IPS-15b (cell line): ENCODE data around the gene RBBP4.

Experiments used
- H3K27me3 ChIP-seq: one replicate; pipeline ENCODE4 v1.6.1; 2013; ENCODE audit warnings: low read length; ENCODE audit not compliant: control insufficient read depth, insufficient read depth
- H3K36me3 ChIP-seq: one replicate; pipeline ENCODE4 v1.6.1; 2013; ENCODE audit warnings: low read length; ENCODE audit not compliant: control insufficient read depth, insufficient read depth
- H3K4me1 ChIP-seq: one replicate; pipeline ENCODE4 v1.6.1; 2013; ENCODE audit warnings: mild to moderate bottlenecking, low read length; ENCODE audit not compliant: control insufficient read depth, insufficient read depth
- H3K4me3 ChIP-seq: one replicate; pipeline ENCODE4 v1.5.1; 2013; ENCODE audit warnings: low read depth, low read length
- H3K9ac ChIP-seq: one replicate; pipeline ENCODE4 v1.6.1; 2013; ENCODE audit warnings: low read depth, mild to moderate bottlenecking, low read length
- H3K9me3 ChIP-seq: one replicate; pipeline ENCODE4 v1.6.1; 2013; ENCODE audit warnings: mild to moderate bottlenecking, low read length; ENCODE audit not compliant: control insufficient read depth, insufficient read depth

RBBP4 gene

GRCh38 chr1:32650752-32651460, at the start of gene RBBP4:
TSS of gene RBBP4 (plus strand) at chr1:32651208. CDS start at chr1:32651307, 99 bp downstream.
- no peaks in the 10 kb centered on the region for H3K9me3 ChIP-seq
- H3K4me1 ChIP-seq, result peaks cover 3% of the 10 kb centered on the region
- peaks cover 6% of the 10 kb centered on the region for H3K36me3 ChIP-seq
- H3K27me3 ChIP-seq, result no peaks in the 10 kb centered on the region
- H3K4me3 ChIP-seq, result peak within 1 kb of the TSS; percentile 95
- H3K9ac ChIP-seq, result peak within 1 kb of the TSS; percentile 100

- Histone ChIP-seq H3K9me3 (no peaks in the 10 kb centered on the region), H3K9ac (no peak overlapping the region), H3K4me1 (no peaks in the 10 kb centered on the region), H3K27me3 (no peaks in the 10 kb centered on the region), H3K36me3 (peaks cover 3% of the 10 kb centered on the region), H3K4me3 (no peak overlapping the region)
Observed at GRCh38 chr1:32605711-32606424, 45.1 kb upstream of the RBBP4 start.

GRCh38 chr1:32606565-32607371, 44.2 kb upstream of the RBBP4 start:
- Histone ChIP-seq H3K4me1 (no peaks in the 10 kb centered on the region), H3K36me3 (peaks cover 3% of the 10 kb centered on the region), H3K9me3 (no peaks in the 10 kb centered on the region), H3K27me3 (no peaks in the 10 kb centered on the region), H3K9ac (no peak overlapping the region), H3K4me3 (no peak overlapping the region)

DNA sequence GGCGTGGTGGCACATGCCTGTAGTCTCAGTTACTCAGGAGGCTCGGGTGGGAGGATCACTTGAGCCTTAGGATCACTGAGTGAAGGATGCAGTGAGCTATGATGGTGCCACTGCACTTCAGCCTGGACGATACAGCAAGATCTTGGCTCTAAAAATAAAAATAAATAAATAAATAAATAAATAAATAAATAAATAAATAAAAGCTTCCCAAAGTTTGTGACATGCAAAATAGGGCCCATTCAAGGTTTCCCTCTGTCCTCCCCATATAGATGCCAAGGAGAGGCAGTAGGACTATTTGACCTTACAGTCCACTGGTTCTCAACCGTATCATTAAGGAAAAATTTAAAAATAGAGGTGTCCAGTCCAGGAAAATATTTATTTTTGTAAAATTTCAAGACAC, 41.8 kb upstream of the RBBP4 start:
- H3K4me3 ChIP-seq, result no peak overlapping the region
- no peaks in the 10 kb centered on the region for H3K4me1 ChIP-seq
- no peaks in the 10 kb centered on the region for H3K27me3 ChIP-seq
- H3K9ac ChIP-seq, result no peak overlapping the region
- H3K9me3 ChIP-seq, result no peaks in the 10 kb centered on the region
- H3K36me3 ChIP-seq, result peaks cover 3% of the 10 kb centered on the region

DNA sequence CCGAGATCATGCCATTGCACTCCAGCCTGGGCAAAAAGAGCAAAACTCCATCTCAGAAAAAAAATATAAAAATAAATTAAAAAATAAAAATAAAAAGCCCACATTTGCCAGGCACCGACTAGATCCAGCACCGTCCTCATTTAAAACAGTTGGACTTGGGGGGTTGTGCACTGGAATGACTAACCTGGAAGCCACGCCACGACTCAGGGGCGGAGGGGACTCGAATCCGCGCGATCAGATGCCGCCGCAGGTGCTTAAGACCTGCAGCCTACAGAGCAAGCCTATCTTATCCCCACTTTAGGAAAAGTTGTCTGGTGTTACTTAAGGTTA, 39.2 kb upstream of the RBBP4 start:
- no peaks in the 10 kb centered on the region for H3K4me1 ChIP-seq
- peak overlapping the region; percentile 56 for H3K4me3 ChIP-seq
- no peaks in the 10 kb centered on the region for H3K27me3 ChIP-seq
- no peaks in the 10 kb centered on the region for H3K9me3 ChIP-seq
- peak overlapping the region; percentile 27 for H3K9ac ChIP-seq
- H3K36me3 ChIP-seq, result no peaks in the 10 kb centered on the region

DNA sequence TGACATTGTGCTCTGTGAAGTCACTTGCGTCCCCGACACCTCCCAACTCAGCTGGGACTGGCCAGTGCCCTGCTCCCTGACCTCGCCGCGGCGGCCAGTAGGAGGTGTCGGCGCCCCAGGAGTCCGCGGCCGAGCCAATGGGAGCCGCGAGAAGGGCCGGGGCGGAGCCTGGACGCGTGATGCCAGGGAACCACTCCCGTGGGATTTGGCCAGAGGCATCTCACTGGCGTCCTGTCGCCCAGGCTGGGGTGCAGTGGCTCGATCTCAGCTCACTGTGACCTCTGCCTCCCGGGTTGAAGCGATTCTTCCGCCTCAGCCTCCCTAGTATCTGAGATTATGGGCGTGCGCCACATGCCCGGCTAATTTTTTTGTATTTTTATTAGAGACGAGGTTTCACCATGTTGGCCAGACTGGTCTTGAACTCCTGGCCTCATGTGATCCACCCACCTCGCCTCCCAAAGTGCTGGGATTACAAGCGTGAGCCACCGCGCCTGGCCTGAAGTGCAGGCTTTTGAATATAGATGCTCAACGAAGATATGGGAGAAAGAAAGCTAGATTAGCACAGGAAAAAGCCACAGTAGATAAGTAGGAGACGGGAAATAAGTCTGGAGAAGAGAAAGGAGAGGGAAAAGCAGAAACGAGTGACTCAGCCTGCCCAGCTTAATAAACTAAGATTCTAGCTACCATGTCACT, 38.7 kb upstream of the RBBP4 start:
- no peaks in the 10 kb centered on the region for H3K9me3 ChIP-seq
- H3K36me3 ChIP-seq, result no peaks in the 10 kb centered on the region
- peak overlapping the region; percentile 56 for H3K4me3 ChIP-seq
- H3K4me1 ChIP-seq, result no peaks in the 10 kb centered on the region
- H3K9ac ChIP-seq, result peak overlapping the region; percentile 27
- H3K27me3 ChIP-seq, result no peaks in the 10 kb centered on the region

DNA sequence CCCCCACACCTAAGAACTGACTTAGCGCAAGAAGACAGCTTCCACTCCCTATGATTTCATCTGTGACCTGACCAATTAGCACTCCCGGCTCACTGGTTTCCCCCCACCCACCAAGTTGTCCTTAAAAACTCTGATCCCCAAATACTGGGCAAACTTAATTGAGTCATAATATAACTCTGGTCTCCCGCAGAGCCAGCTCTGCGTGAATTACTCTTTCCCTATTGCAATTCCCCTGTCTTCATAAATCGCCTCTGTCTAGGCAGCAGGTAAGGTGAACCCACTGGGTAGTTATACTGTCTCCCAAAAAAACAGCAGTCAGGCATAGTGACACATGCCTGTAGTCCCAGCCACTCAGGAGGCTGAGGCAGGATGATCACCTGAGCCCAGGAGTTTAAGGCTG, 37.5 kb upstream of the RBBP4 start:
- H3K9ac ChIP-seq, result no peak overlapping the region
- H3K36me3 ChIP-seq, result no peaks in the 10 kb centered on the region
- no peak overlapping the region for H3K4me3 ChIP-seq
- no peaks in the 10 kb centered on the region for H3K27me3 ChIP-seq
- no peaks in the 10 kb centered on the region for H3K4me1 ChIP-seq
- no peaks in the 10 kb centered on the region for H3K9me3 ChIP-seq

DNA sequence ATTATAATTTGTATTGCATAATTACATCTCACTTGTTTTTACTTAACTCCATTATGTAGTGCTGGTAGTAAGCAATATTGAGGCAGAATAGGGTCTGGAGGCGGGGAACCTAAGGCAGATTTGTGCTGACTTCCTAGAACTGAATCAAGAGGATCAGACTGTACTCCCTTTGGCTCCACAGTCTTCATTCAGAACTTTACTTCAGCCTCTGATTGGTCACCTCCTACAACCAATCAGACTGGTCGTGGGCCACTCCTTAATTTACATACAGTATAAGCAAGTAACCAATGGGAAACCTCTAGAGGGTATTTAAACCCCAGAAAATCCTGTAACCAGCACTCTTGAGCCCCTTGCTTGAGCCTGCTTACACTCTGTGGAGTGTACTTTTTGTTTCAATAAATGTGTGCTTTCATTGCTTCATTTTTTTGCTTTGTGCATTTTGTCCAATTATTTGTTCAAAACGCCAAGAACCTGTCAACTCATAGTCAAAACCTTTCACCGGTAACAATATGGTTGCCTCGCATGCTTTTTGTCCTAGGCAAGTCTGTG, 32.3 kb upstream of the RBBP4 start:
- H3K27me3 ChIP-seq, result no peaks in the 10 kb centered on the region
- H3K9ac ChIP-seq, result no peak overlapping the region
- H3K9me3 ChIP-seq, result no peaks in the 10 kb centered on the region
- no peak overlapping the region for H3K4me3 ChIP-seq
- H3K36me3 ChIP-seq, result no peaks in the 10 kb centered on the region
- no peaks in the 10 kb centered on the region for H3K4me1 ChIP-seq

DNA sequence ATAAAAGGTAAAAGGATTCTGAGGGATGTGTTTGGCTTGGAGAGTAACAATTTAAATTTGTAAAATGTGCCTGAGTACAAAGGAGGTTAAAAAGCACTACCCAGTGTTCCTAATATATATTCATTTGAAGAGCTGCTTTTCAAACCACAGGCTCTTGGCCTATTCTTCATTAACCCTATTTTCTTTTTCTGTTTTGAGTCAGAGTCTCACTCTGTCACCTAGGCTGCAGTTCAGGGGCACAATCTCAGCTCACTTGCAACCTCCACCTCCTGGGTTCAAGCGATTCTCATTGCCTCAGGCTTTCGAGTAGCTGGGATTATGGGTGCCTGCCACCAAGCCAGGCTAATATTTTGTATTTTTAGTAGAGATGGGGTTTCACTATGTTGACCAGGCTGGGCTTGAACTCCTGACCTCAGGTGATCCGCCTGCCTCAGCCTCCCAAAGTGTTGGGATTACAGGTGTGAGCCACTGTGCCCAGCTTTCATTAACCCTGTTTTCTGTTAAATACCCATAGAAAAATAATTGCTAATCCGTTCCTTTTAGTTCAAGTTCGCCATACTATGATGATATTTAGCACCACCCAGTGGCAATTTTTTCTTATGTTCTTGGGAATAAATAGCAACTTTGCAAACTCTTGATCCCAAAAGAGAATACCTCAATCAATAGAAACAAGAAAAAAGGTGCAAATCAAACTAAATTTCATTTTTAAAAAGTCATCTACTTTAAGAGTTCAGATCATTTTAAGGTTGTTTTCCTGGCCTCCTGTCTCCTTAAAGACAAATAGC, 31.1 kb upstream of the RBBP4 start:
- Histone ChIP-seq H3K9me3 (no peaks in the 10 kb centered on the region), H3K9ac (no peak overlapping the region), H3K36me3 (no peaks in the 10 kb centered on the region), H3K27me3 (no peaks in the 10 kb centered on the region), H3K4me3 (no peak overlapping the region), H3K4me1 (no peaks in the 10 kb centered on the region)

GRCh38 chr1:32622205-32622604, 28.8 kb upstream of the RBBP4 start:
- no peak overlapping the region for H3K9ac ChIP-seq
- no peak overlapping the region for H3K4me3 ChIP-seq
- no peaks in the 10 kb centered on the region for H3K36me3 ChIP-seq
- H3K4me1 ChIP-seq, result no peaks in the 10 kb centered on the region
- H3K9me3 ChIP-seq, result no peaks in the 10 kb centered on the region
- no peaks in the 10 kb centered on the region for H3K27me3 ChIP-seq
